ENCODE results near the gene USF3. TPM values are rescaled to one million over a fixed set of nuclear protein-coding genes. Genes with fewer than 3 reads are reported as not detected.

Gene USF3
- total and polyA plus RNA-seq, 2 of the 8 experiments (the other 6 are each of a cell fraction or from before 2014, with no cell fraction given) = 9.6 to 18.5 TPM

- TF ChIP-seq USF2 (IDR thresholded peaks at IDR 0.05; ENCODE audit: low read length) (no peak), KDM4A (IDR thresholded peaks at IDR 0.05; ENCODE audit: low read depth, low read length, severe bottlenecking) (no peak), SRF (IDR thresholded peaks at IDR 0.05; ENCODE audit: low read depth, low read length) (no peak), SP1 (IDR thresholded peaks at IDR 0.05; ENCODE audit: low read depth, low read length) (no peak)
Measured at GRCh38 chr3:113668015-113668414, 28.4 kb downstream of the USF3 start (continued).

All from H1 (cell line).